Dermis microvascular lymphatic vessel endothelial cell (primary cell): ENCODE data around the gene OPRM1. TPM values are rescaled to one million over a fixed set of nuclear protein-coding genes. Genes with fewer than 3 reads are reported as not detected.
A peak's percentile ranks its signal among the peaks of the same experiment; 100 is the strongest.
"Not testable (repeated sequence)": the region's sequence is repeated elsewhere in the genome, so short reads cannot be mapped to it uniquely, and the experiment has no call there.

Experiments
- DNase-seq, 2 donors: peaks; one replicate each; pipeline versions ENCODE4 v3.0.0 to v3.0.0-alpha.2; 2010; ENCODE audit warnings: low read depth in 2 of 2
- total RNA-seq: library from RNA; depleted of rRNA; stranded (reverse); fragments of >200 nt; gene quantifications from 2 replicates; pipeline ENCODE4 v1.2.1, GENCODE V29; 2014

Gene OPRM1
- total RNA-seq, 1 donor from 2014 or later, result not detected

DNA sequence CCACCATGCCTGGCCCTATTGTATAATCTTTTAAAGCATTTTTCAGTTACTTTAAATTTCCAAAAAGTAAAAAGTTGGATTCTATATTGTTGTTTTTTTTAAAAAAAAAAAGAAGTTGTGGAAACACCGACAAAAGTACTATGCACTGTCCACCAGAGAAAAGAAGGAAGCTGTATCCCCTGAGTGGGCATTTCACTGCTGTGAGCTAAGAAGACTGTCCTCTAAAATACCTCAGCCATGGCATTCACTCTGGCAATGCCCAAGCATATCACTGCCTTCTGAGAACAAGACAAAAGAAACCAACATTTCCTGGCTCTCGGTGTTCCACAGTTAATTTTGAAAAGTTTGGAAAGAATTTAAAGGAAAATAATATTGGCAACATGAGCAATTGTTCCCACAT is 199.8 kb downstream of the OPRM1 start:
- DNase-seq, result no peak

DNA sequence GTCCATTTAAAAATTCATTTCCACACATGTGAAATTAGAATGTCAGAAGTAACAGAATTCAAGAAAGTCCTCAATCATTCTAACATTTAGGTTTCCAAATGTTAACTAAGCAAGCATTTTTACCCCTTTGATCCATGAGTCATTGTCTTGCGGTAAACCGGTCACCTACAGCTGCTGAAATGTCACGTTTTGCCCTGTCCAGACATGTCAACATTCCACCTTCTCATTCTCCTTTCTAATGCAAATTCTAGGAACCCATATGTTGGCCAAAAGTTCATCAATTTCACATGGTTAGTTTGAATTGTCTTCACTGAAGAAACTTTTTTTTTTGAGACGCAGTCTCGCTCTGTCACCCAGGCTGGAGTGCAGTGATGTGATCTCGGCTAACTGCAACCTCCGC is 200.4 kb downstream of the OPRM1 start:
- no peak for DNase-seq

DNA sequence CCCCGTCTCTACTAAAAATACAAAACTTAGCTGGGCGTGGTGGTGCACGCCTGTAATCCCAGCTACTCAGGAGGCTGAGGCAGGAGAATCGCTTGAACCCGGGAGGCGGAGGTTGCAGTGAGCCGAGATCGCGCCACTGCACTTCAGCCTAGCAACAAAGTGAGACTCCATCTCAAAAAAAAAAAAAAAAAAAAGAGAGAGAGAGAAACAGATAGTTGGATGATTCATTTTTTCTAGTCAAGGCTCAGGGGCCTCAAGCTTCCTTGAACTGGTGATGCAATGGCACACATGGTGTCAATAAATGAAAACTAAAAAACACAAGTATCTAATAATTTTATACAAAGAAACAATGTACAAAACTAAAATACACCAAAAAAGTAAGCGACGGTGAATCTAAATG is 202.0 kb downstream of the OPRM1 start:
- not testable (repeated sequence) for DNase-seq

DNA sequence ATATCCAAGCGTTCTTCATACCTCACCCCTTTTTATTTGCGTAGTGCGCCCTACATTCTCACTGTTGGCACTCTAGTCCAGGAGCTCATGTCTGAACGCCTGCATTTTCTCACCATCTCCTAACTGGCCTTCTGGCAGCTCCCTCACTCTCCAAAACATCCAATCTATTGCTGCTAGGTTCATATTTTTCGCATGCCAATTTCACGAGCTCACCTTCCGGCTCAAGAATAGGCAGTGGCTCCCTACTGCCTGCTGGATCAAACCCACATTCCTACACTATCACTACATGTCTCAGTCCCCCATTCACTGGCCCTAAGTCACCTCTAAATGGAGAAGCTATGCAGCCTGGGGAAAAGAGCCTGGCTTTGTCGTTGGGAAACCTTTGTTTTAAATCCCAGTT is 202.5 kb downstream of the OPRM1 start:
- DNase-seq, result no peak

DNA sequence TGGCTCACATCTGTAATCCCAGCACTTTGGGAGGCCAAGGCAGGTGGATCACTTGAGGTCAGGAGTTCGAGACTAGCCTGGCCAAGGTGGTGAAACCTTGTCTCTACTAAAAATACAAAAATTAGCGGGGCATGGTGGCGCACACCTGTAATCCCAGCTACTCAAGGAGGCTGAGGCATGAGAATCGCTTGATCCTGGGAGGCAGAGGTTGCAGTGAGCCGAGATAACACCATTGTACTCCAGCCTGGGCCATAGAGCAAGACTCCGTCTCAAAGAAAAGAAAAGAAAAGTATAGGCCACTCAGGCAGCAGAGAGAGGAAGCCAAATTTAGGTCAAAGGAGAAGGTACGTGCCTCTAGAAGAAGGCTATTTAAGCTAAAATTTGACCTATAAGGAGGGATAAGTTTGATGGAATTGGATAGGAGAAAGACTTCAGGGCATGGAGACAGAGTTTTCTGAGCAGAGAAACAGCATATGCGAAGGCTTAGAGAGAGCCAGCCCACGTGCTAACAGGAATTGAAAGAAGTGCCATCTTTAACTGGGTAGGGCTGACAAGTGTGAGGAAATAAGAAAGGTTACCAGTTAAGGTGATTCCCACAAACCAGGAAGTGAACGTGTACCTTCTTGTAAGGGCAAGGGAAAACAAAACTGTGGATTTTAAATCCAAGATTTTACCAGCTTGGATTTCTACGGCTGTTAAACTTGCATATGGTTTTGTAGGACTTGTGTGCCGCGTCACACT is 203.7 kb downstream of the OPRM1 start:
- no peak for DNase-seq

DNA sequence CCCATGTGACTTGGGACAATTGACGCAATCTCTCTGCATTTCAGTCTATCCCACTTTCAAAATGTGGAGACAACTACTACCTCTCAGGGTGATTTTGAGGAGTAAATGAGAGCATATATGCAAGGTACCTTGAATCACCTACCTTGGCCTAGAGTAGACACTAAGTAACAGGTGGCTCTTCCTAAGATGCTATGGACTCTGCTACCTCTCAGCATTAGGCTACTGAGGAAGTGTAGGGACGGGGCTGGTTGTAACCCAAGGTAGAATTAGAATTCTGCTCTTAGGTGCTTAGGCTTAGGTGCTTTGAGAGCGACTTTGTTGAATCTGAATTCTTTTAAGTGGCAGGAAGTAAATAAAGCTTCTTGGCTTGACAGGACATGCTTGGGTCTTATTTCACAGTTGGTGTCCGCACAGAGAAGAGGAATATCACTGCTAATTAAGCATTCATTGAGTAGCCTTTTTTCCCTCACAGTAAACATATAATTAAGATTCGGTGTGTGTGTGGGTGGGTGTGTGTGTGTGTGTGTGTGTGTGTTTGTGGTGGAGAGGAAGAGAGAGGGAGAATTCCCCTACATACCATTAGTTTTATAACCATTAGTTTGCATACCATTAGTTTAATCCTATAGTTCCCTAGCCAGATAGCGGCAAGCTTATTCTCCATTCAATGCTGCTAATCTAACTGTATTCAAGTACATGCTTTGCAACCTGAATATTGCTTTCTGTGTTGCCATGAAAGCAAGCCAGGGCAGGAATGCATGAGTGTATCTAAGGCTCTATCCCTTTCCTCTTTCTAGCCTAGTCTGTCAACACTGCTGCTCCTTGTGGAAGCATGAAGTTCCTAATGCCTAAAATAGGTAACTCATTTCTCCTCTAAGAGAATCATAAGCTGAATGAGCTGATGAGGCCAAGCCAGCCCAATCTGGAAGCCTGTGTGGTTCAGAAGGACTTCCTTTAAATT is 205.0 kb downstream of the OPRM1 start:
- no peak for DNase-seq

- DNase-seq, result no peak
Measured at GRCh38 chr6:154245506-154245905, 206.5 kb downstream of the OPRM1 start.

DNA sequence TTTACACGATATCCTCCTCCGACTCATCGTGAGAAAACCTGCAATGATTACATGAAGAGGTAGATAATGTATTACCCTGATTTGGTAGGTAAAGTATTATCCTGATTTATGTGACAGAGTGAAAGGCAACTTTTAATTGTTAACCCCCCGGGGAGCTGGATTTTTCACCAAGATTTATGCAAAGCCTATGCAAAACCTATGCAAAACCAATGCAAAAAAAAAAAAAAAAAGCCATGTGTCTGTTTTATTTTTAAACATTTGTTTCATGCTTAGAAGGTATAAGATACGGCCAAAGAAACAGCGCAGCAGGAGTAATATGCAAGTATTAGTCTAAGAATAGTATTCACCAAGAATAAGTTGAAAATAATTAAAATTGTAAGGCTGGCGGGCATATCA is 207.7 kb downstream of the OPRM1 start:
- no peak for DNase-seq

- DNase-seq, result peak in 1 of 2 donors; percentile 18
Measured at GRCh38 chr6:154247119-154247861, 208.2 kb downstream of the OPRM1 start.

GRCh38 chr6:154249499-154250298 is 210.7 kb downstream of the OPRM1 start:
- no peak for DNase-seq

DNA sequence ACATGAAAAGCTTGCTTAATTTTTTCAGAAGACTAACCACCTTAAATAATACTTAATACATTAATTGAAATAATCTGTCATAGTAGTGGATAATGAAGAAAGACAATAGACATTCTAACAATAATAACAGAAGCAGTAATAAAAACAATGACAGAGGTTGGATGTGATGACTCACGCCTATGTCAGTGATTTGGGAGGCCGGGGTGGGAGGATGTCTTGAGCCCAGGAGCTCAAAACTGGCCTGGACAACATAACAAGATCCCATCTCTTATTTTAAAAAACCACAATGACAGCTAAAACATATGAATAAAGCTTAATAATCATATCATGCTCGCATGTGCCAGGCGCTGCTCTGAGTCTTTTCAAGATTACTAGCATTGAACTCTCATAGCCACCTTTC is 212.1 kb downstream of the OPRM1 start:
- peak in 1 of 2 donors; percentile 18 for DNase-seq

DNA sequence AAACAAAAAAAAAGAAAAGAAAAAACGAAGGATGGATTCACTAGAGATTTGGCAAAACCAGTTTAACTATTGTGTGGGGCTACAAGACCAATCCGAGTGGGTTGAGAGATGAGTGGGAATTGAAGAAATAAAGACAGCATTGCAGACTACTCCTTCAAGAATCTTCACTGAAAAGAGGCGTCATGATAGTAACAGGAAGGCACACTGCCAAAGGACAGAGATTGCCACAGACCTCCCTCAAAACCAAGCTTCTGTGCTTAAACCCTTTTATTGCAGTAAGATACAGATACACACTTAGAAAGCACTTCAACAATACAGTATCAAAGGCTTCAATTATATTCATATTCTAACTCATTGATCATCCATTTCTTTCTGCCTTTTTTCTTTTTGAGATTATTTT is 213.6 kb downstream of the OPRM1 start:
- DNase-seq, result no peak

- peak; percentile 32 to 86 for DNase-seq
Measured at GRCh38 chr6:154257067-154257466, 218.0 kb downstream of the OPRM1 start.

DNA sequence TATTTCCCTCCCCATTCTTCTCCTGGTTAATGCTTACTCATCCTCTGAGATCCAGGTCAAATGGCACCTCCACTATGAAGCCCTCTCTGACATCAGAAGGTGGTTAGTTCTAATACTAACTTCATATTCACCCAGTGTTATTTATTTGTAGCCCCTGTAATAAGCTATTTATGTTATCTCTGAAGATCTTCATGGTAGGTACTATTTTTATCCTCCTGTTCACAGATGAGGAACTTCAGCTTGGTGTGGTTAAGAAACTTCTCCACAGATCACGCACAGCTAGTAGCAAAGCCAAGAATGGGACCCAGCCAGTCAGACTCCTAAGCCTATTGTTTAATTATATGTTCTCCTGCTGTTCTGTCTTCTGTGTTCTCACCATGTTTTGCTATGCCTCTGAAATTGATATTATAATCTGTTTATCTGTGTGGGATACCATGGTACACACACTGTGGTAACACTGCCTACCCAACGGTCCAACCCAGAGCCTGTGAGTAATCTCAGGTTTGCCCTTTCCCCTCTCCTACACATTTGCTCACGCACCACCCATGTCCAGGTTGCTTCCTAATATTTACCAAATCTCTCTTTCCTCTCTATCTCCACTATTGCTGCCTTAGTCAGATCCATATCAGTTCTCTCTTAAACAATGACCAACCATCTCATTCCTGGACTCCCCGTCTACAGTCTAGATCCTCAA is 219.2 kb downstream of the OPRM1 start:
- no peak for DNase-seq

DNA sequence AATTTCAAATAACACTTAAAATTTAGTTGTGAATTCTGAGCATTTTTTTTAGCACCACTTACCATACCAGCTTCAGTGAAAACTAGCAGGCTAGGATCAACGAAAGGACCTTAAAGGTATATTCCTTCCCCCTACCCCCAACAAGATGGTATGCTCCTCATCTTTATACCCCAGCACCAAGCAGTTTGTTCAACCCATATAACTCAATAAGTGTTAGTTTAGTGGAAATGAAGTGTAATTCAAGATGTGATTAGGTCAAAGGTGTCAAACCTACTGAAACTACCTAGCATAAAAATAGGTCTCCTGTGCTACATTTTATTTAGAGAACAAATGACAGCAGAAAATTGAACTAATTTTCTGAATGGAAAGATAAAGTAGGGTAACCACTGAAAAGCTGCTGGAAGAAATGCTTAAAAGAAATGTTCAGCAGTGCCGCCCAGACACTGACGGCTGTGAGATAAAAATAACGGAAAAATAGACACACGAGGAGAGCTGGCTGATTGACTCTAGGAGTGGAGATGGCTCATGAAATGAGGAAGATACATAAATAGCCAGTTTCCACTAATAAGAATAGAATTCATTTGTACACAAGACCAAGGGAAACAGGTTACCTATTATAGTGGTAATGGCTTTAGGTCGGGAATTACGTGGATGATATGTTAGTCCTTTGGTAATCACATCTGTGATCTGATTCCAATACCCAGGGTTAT is 222.8 kb downstream of the OPRM1 start:
- DNase-seq, result no peak

DNA sequence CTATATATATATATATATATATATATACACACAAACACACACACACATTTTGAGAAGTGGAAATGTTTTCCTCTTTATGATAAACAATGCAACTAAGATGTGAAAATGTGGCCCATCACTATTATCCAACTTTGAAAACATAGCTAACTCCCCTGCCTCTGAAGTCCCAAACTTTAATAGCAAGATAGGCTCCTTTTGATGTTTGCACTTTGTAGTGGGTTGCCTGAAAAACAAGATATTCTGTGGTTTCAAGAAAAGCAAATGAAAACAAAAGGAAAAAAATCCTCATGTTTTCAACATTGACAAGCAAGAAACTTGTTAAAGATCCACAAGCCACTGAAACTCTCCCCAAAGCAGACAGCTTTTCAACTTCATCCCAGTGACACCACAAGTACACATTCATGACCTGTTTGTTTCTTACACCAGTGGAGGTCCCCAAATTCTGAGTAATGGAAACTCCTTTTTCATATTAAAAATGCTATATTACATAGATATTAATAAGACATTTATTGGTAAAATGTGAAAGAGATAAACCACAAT is 227.6 kb downstream of the OPRM1 start:
- DNase-seq, result no peak

- no peak for DNase-seq
Measured at GRCh38 chr6:154267508-154268106, 228.6 kb downstream of the OPRM1 start.

DNA sequence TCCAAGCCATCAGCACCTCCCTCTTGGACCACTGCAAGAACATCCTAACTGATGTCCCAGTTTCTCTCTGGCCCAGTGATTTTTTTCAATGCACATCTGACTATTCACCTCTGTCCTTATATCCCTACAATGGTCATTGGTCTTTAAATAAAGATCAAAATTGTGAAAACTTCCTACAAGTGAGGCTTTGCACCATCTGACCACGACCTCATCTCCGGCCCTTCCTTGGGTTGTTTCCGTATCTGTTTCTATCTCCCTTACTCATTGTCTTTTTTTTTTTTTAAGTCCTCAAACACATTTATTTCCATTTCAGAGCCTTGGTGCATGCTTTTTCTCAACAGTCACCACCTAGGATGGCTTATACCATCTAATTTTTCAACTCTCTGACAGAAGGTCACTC is 229.4 kb downstream of the OPRM1 start:
- DNase-seq, result no peak

DNA sequence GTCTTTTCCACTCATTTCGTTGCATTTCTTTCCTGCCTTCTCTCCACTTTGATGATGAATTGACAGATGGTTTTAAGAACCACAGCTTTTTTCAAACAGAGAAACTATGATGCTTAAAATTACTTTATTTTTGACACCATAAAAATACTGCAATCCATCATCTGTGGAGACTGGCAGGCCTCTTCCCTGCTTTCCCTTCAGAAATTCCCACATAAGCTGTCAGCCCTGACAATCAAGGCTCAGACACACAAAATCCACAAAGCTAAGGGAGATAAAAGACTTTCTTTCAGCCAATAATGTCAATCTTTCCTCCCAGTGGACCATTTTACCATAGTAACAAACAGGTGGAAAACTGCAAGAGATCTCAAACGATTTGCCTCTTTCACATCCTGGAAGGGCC is 235.1 kb downstream of the OPRM1 start:
- DNase-seq, result no peak
